ENCODE measurements around the gene PLXNB3. TPM values are rescaled to one million over a fixed set of nuclear protein-coding genes. Genes with fewer than 3 reads are reported as not detected.

Gene PLXNB3
- total RNA-seq, 1 experiment from 2014 or later: 2.5 TPM

DNA sequence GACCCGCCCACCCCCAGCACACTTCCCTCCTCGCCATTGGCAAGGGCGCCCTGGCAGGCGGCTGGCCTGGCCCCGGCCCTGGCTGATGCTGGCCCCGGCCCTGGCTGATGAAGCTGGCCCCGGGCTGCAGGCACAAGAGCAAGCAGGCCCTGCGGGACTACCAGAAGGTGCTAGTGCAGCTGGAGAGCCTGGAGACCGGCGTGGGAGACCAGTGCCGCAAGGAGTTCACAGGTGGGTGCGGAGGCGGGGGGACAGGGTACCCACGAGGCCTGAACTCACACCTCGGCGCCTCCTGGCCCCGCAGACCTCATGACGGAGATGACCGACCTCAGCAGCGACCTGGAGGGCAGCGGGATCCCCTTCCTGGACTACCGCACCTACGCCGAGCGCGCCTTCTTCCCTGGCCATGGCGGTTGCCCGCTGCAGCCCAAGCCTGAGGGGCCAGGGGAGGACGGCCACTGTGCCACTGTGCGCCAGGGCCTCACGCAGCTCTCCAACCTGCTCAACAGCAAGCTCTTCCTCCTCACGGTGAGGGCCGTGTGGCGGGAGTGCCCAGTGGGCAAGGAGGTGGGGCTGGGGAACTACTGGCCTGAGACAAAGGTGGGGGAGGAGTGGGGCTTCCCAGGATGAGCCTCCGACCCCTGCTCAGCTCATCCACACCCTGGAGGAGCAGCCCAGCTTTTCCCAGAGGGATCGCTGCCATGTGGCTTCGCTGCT is 10.7 kb downstream of the PLXNB3 start:
- no peaks in the 10 kb centered on the region for H3K36me3 Mint-ChIP-seq
- no peak overlapping the region for H3K27ac Mint-ChIP-seq
- no peaks in the 10 kb centered on the region for H3K4me1 Mint-ChIP-seq
- ChIA-PET POLR2A (no interaction called here), CTCF (no interaction called here)
- no peaks in the 10 kb centered on the region for H3K9me3 Mint-ChIP-seq
- H3K4me3 Mint-ChIP-seq: no peak overlapping the region
- H3K27me3 Mint-ChIP-seq (ENCODE audit: low read depth): no peaks in the 10 kb centered on the region
- DNase-seq (ENCODE audit: low spot score): no peak
- no peak for TF ChIP-seq FOXJ3 (CRISPR knock-in tag; IDR thresholded peaks at IDR 0.05; ENCODE audit: borderline replicate concordance)
- no peak for TF ChIP-seq ZNF425 (CRISPR knock-in tag; conservative IDR thresholded peaks at IDR 0.05)
- TF ChIP-seq ZNF263 (CRISPR knock-in tag; IDR thresholded peaks at IDR 0.05; ENCODE audit: low read depth): no peak
- TF ChIP-seq CBFB (CRISPR knock-in tag; IDR thresholded peaks at IDR 0.05; ENCODE audit: low read depth): no peak
- no peak for TF ChIP-seq TCF7 (CRISPR knock-in tag; IDR thresholded peaks at IDR 0.05; ENCODE audit: low read depth)
- ATAC-seq: no peak

DNA sequence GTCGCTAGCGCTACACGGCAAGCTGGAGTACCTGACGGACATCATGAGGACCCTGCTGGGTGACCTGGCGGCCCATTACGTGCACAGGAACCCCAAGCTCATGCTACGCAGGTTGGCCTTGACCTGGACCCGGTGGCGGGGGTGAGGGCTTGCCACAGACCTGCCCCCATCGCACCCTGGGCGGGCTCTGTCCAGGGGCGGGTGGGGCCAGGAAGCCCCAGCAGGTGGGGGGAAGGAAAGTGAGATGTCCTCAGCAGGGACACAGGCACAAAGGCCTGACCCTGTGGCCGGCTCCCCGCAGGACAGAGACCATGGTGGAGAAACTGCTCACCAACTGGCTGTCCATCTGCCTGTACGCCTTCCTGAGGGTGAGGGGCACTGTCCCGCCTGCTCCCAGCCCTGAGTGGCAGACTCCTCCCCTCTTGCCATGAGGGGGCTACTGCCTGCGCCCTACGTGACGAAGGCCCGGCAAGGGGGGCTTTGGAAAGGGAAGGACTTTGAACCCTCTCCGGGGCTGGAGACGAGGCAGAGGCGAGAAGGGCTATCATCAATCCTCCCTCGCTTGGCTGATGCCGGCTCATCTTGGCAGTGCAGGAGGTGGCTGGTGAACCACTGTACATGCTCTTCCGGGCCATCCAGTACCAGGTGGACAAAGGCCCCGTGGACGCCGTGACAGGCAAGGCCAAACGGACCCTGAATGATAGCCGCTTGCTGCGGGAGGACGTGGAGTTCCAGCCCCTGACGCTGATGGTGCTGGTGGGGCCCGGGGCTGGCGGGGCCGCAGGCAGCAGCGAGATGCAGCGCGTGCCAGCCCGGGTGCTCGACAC is 11.5 kb downstream of the PLXNB3 start:
- no peak for TF ChIP-seq AFF4 (CRISPR knock-in tag; IDR thresholded peaks at IDR 0.05; ENCODE audit: borderline replicate concordance)
- no peak for TF ChIP-seq E2F1 (CRISPR knock-in tag; IDR thresholded peaks at IDR 0.05)
- TF ChIP-seq, protein P1, sequence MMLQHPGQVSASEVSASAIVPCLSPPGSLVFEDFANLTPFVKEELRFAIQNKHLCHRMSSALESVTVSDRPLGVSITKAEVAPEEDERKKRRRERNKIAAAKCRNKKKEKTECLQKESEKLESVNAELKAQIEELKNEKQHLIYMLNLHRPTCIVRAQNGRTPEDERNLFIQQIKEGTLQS (CRISPR knock-in tag; conservative IDR thresholded peaks at IDR 0.05): no peak
- no peak for TF ChIP-seq TCF7 (CRISPR knock-in tag; IDR thresholded peaks at IDR 0.05; ENCODE audit: low read depth)
- TF ChIP-seq, protein P2, sequence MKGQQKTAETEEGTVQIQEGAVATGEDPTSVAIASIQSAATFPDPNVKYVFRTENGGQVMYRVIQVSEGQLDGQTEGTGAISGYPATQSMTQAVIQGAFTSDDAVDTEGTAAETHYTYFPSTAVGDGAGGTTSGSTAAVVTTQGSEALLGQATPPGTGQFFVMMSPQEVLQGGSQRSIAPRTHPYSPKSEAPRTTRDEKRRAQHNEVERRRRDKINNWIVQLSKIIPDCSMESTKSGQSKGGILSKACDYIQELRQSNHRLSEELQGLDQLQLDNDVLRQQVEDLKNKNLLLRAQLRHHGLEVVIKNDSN (CRISPR knock-in tag; IDR thresholded peaks at IDR 0.05): no peak
- no peak for TF ChIP-seq ATF2 (CRISPR knock-in tag; IDR thresholded peaks at IDR 0.05; ENCODE audit: borderline replicate concordance, low read depth)
- TF ChIP-seq RORB (CRISPR knock-in tag; IDR thresholded peaks at IDR 0.05): no peak
- TF ChIP-seq TEAD1 (CRISPR knock-in tag; IDR thresholded peaks at IDR 0.05): no peak
- no peak for TF ChIP-seq ZNF423 (CRISPR knock-in tag; IDR thresholded peaks at IDR 0.05)
- no peak for TF ChIP-seq JAZF1 (CRISPR knock-in tag; IDR thresholded peaks at IDR 0.05)
- TF ChIP-seq, protein P3, sequence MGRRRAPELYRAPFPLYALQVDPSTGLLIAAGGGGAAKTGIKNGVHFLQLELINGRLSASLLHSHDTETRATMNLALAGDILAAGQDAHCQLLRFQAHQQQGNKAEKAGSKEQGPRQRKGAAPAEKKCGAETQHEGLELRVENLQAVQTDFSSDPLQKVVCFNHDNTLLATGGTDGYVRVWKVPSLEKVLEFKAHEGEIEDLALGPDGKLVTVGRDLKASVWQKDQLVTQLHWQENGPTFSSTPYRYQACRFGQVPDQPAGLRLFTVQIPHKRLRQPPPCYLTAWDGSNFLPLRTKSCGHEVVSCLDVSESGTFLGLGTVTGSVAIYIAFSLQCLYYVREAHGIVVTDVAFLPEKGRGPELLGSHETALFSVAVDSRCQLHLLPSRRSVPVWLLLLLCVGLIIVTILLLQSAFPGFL (CRISPR knock-in tag; IDR thresholded peaks at IDR 0.05; ENCODE audit: borderline replicate concordance): no peak
- Mint-ChIP-seq H3K27me3 (ENCODE audit: low read depth) (no peaks in the 10 kb centered on the region), H3K27ac (no peak overlapping the region), H3K4me3 (no peak overlapping the region), H3K36me3 (no peaks in the 10 kb centered on the region), H3K4me1 (no peaks in the 10 kb centered on the region; the same call in 1 of the 2 replicates), H3K9me3 (no peaks in the 10 kb centered on the region)
- POLR2A ChIA-PET: no interaction called here
- CTCF ChIA-PET: no interaction called here
- DNase-seq (ENCODE audit: low spot score) (no peak), ATAC-seq (no peak)

All from WTC11 (cell line).